ENCODE measurements around the gene MARCKSL1. TPM values are rescaled to one million over a fixed set of nuclear protein-coding genes. Genes with fewer than 3 reads are reported as not detected.

MARCKSL1 gene
- total RNA-seq, 4 donors from 2014 or later, result 4.4 to 6.1 (median 5.1) TPM

DNA sequence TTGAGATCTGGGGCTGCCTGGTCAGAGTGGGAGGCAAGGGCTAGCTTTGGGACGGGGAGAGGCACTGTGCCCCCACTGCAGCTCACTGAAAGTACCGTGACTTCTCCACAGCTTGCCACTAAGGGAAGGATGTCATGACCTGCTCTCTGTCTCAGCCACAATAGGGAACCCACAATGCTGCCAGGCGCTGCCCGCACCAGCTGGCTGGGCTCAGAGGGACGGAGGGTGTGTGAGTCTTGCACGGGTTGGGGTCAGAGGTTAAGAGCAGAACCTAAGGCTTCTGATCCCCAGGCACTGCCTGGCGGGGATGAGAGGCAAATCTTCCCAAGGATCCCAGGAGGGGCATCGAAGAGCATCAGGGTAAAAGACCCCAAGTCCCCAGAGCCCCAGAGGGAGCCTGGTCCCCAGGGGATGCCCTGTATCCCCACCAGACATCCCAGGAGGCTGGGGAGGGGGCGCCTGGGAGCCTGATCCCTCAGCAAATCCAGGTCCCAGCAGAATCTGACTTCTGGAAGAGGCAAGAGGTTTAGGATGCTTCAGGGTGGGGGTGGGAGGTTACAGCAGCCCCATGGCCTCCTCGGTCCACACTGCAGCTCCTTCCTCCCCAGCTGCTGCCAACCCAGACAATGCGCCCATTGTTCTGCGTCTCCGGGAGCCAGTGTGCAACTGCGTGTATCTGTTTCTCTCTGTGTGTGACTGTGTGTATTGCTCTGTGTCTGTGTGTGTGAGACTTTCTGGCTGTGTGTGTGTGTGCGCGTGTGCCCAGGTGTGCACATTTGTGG lies 2.0 kb upstream of the MARCKSL1 start:
- no peak overlapping the region for H3K4me3 ChIP-seq
- intact Hi-C loops (cut with DNase I), result no loop called here

DNA sequence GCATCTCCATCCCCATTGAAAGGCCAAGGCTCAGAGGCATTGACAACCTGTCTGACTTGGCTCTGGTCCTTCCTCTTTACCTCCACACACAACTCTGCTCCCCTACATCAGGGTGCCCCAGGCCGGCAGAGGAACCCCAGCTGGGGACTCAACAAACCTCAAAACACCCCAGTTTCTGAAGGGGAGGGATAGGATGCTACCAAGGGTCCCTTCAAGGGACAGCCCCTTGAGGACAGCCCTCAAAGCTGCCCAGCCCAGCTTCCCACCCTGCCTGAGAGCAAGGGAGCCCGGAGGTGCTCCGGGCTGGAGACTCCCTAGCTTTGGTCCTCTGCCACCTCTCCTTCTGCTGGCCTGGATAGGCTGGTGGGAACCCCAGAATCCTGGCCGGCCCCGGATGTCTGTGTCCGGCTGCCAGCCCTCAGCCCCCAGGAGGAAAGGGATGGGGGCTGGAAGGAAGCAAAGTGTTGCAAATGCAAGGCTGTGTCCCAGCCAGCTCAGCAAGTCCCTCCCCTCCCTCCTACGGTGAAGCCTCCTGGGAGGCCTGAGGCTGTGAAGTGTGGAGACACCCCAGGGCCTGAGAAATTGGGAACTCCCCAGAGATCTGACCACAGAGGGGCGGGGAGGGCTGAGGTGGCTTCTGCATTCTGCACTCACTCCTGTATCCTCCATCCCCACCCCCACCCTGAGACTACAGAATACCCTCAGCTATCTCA lies 1.1 kb upstream of the MARCKSL1 start:
- H3K27me3 ChIP-seq, result peaks cover 0 to 14% (median 0%) of the 10 kb centered on the region in 4 donors
- WGBS, 2 donors, result 38 to 53% methylated on average over 4 to 5 of the region's 8 CpGs
- H3K9me3 ChIP-seq, result no peaks in the 10 kb centered on the region
- H3K4me3 ChIP-seq, result no peak overlapping the region
- DNase-seq, result no peak
- no peak for TF ChIP-seq POLR2A (IDR thresholded peaks at IDR 0.05)
- TF ChIP-seq, protein P1, sequence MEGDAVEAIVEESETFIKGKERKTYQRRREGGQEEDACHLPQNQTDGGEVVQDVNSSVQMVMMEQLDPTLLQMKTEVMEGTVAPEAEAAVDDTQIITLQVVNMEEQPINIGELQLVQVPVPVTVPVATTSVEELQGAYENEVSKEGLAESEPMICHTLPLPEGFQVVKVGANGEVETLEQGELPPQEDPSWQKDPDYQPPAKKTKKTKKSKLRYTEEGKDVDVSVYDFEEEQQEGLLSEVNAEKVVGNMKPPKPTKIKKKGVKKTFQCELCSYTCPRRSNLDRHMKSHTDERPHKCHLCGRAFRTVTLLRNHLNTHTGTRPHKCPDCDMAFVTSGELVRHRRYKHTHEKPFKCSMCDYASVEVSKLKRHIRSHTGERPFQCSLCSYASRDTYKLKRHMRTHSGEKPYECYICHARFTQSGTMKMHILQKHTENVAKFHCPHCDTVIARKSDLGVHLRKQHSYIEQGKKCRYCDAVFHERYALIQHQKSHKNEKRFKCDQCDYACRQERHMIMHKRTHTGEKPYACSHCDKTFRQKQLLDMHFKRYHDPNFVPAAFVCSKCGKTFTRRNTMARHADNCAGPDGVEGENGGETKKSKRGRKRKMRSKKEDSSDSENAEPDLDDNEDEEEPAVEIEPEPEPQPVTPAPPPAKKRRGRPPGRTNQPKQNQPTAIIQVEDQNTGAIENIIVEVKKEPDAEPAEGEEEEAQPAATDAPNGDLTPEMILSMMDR (IDR thresholded peaks at IDR 0.05), result no peak
- intact Hi-C loops (cut with DNase I), result no loop called here
- peaks cover 0 to 24% (median 6%) of the 10 kb centered on the region in 3 donors for H3K36me3 ChIP-seq
- peak overlapping the region in 2 of 4 donors; percentile 73 to 78 for H3K27ac ChIP-seq
- peaks cover 35 to 65% (median 41%) of the 10 kb centered on the region in 3 donors for H3K4me1 ChIP-seq

More for the DNA sequence above, 2.0 kb upstream of the MARCKSL1 start:
- no peak for TF ChIP-seq POLR2A (IDR thresholded peaks at IDR 0.05)
- TF ChIP-seq, protein P1 (IDR thresholded peaks at IDR 0.05), result no peak
- DNase-seq, result no peak
- Histone ChIP-seq H3K27ac (peak overlapping the region in 1 of 4 donors; percentile 34), H3K36me3 (peaks cover 0 to 15% (median 0%) of the 10 kb centered on the region in 3 donors), H3K9me3 (no peaks in the 10 kb centered on the region), H3K4me1 (peaks cover 31 to 59% (median 39%) of the 10 kb centered on the region in 3 donors), H3K27me3 (peaks cover 0 to 14% (median 0%) of the 10 kb centered on the region in 4 donors)
- WGBS, 2 donors, result 53 to 54% methylated on average over 6 to 13 of the region's 16 CpGs

DNA sequence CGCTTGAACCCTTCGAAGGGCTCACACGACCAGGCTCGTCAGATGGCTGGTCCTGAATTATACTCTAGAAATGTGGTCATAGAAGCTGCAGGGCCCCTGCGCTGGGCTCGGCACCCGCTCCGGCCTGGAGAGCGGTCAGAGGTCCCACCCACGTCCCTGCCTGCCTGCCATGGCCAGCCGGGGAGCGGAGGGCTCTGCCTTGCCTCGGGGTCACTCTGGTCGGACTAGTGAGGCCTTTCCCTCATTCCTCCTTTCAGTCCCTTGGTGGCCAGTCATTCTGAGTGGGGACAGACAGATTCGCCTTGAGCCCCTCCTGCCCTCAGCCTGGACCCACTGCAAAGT lies 529 bp upstream of the MARCKSL1 start:
- Histone ChIP-seq H3K4me3 (peak overlapping the region; percentile 49 to 86 (median 65)), H3K27ac (peak overlapping the region in 3 of 4 donors; percentile 56 to 78 (median 73)), H3K4me1 (peaks cover 35 to 65% (median 39%) of the 10 kb centered on the region in 3 donors), H3K36me3 (peaks cover 3 to 29% (median 10%) of the 10 kb centered on the region in 3 donors), H3K9me3 (no peaks in the 10 kb centered on the region), H3K27me3 (peaks cover 0 to 14% (median 0%) of the 10 kb centered on the region in 4 donors)
- 29% methylated on average over 4 of the region's 15 CpGs; no CpG with 5 or more reads in 1 of the 2 donors for WGBS, 2 donors
- no peak for DNase-seq
- intact Hi-C loops (cut with DNase I), result no loop called here
- no peak for TF ChIP-seq POLR2A (IDR thresholded peaks at IDR 0.05)
- TF ChIP-seq, protein P1 (IDR thresholded peaks at IDR 0.05), result no peak

DNA sequence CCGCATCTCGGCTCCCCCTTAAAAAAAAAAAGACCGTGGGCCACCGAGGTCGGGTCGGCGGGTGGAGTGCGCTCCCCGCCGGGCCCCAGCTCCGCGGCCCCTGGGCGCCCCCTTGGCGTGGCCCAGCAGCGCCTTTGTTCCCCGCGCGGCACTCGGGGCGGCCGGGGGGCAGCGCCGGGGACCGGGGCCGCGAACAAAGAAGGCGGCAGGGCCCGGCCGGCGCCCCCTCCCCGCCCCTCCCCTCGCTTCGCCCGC lies 571 bp downstream of the MARCKSL1 start:
- Histone ChIP-seq H3K36me3 (peaks cover 5 to 40% (median 11%) of the 10 kb centered on the region in 3 donors), H3K27ac (peak overlapping the region; percentile 25 to 78 (median 60)), H3K4me3 (peak overlapping the region; percentile 49 to 86 (median 65)), H3K27me3 (peaks cover 0 to 14% (median 0%) of the 10 kb centered on the region in 4 donors), H3K4me1 (peaks cover 35 to 69% (median 37%) of the 10 kb centered on the region in 3 donors), H3K9me3 (no peaks in the 10 kb centered on the region)
- no peak for TF ChIP-seq POLR2A (IDR thresholded peaks at IDR 0.05)
- TF ChIP-seq, protein P1 (IDR thresholded peaks at IDR 0.05), result no peak
- no CpG with 5 or more reads among the region's 34 CpGs for WGBS, 2 donors
- no peak for DNase-seq
- intact Hi-C loops (cut with DNase I), result no loop called here

All from esophagus squamous epithelium (tissue), 5 donors.